ENCODE measurements around the gene GRID1.

The GRID1 gene

DNA sequence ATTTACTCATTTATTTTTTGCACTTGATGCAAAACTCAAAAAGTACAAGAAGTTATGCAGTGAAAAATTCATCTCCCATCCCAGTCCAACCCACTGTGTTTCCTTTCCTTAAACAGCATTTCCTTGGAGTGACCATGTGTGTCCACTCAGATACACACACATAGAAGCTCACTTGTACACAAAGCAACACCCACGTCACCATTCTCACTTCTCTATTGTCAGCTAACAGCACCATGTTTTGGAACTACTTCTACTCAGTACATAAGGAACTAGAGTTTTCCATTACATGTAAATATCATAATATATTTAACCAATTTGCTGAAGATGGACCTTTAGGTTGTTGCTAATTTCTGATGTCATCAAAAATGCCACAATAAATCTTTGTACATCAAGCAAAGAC lies 167.6 kb downstream of the GRID1 start:
- no peak for DNase-seq

DNA sequence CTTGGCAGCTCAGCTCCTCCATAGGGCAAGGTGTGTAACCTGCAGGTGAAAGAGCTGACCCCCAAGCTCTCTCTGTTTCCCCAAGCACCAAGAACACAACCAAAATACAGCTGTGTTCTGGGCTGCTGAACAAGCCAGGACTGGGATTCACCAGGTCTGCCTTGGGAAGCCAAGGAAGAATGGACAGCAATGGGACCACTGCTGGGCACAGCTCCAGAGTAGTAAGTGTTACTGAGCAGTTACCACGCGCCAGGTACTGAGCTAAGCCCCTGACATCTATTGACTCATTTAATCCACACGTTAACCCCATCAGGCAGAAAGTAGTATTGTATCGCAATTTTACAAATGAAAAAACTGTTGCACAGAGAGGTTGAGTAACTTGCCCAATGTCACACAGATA lies 168.3 kb downstream of the GRID1 start:
- H4K20me1 ChIP-seq (ENCODE audit: insufficient read depth, low read length), result no peaks in the 10 kb centered on the region
- no peak overlapping the region for H3K27ac ChIP-seq (ENCODE audit: low read length)
- H3F3A ChIP-seq (ENCODE audit: insufficient read depth, low read length), result no peaks in the 10 kb centered on the region
- TF ChIP-seq, protein P1, sequence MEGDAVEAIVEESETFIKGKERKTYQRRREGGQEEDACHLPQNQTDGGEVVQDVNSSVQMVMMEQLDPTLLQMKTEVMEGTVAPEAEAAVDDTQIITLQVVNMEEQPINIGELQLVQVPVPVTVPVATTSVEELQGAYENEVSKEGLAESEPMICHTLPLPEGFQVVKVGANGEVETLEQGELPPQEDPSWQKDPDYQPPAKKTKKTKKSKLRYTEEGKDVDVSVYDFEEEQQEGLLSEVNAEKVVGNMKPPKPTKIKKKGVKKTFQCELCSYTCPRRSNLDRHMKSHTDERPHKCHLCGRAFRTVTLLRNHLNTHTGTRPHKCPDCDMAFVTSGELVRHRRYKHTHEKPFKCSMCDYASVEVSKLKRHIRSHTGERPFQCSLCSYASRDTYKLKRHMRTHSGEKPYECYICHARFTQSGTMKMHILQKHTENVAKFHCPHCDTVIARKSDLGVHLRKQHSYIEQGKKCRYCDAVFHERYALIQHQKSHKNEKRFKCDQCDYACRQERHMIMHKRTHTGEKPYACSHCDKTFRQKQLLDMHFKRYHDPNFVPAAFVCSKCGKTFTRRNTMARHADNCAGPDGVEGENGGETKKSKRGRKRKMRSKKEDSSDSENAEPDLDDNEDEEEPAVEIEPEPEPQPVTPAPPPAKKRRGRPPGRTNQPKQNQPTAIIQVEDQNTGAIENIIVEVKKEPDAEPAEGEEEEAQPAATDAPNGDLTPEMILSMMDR (IDR thresholded peaks at IDR 0.05; ENCODE audit: low read length), result no peak
- no peak for TF ChIP-seq EZH2 (optimal IDR thresholded peaks at IDR 0.05; ENCODE audit: low read depth, low read length)
- TF ChIP-seq EZH2phosphoT487 (IDR thresholded peaks at IDR 0.05; ENCODE audit: low read length), result no peak
- H3K9ac ChIP-seq (ENCODE audit: low read length), result no peak overlapping the region
- H3K79me2 ChIP-seq (ENCODE audit: low read length), result no peaks in the 10 kb centered on the region
- no peaks in the 10 kb centered on the region for H3K9me3 ChIP-seq (replicated peaks; ENCODE audit: insufficient read depth, low read length)
- no peak overlapping the region for H3K4me3 ChIP-seq (ENCODE audit: low read length)
- DNase-seq, result no peak
- H3K4me2 ChIP-seq (ENCODE audit: low read depth, low read length), result no peak overlapping the region
- no peak overlapping the region for H2AFZ ChIP-seq (ENCODE audit: low read length)
- no peaks in the 10 kb centered on the region for H3K4me1 ChIP-seq (ENCODE audit: low read length)
- no peaks in the 10 kb centered on the region for H3K36me3 ChIP-seq (replicated peaks; ENCODE audit: insufficient read depth, low read length)
- no peaks in the 10 kb centered on the region for H3K9me2 ChIP-seq (replicated peaks; ENCODE audit: insufficient read depth, low read length)
- 0 out of 2 replicates have a peak, but pooled peaks cover 3% of the 10 kb centered on the region for H3K27me3 ChIP-seq (replicated peaks; ENCODE audit: insufficient read depth, low read length)

More for the DNA sequence above, 167.6 kb downstream of the GRID1 start:
- Histone ChIP-seq H3K27ac (ENCODE audit: low read length) (no peak overlapping the region), H2AFZ (ENCODE audit: low read length) (no peak overlapping the region), H3K4me2 (ENCODE audit: low read depth, low read length) (no peak overlapping the region), H4K20me1 (ENCODE audit: insufficient read depth, low read length) (no peaks in the 10 kb centered on the region), H3K9me3 (replicated peaks; ENCODE audit: insufficient read depth, low read length) (no peaks in the 10 kb centered on the region), H3K79me2 (ENCODE audit: low read length) (no peaks in the 10 kb centered on the region), H3K4me1 (ENCODE audit: low read length) (no peaks in the 10 kb centered on the region), H3K27me3 (replicated peaks; ENCODE audit: insufficient read depth, low read length) (0 out of 2 replicates have a peak, but pooled peaks cover 3% of the 10 kb centered on the region), H3F3A (ENCODE audit: insufficient read depth, low read length) (no peaks in the 10 kb centered on the region), H3K4me3 (ENCODE audit: low read length) (no peak overlapping the region), H3K36me3 (replicated peaks; ENCODE audit: insufficient read depth, low read length) (no peaks in the 10 kb centered on the region), H3K9ac (ENCODE audit: low read length) (no peak overlapping the region), H3K9me2 (replicated peaks; ENCODE audit: insufficient read depth, low read length) (no peaks in the 10 kb centered on the region)
- TF ChIP-seq, protein P1 (IDR thresholded peaks at IDR 0.05; ENCODE audit: low read length), result no peak
- TF ChIP-seq EZH2phosphoT487 (IDR thresholded peaks at IDR 0.05; ENCODE audit: low read length) (no peak), EZH2 (optimal IDR thresholded peaks at IDR 0.05; ENCODE audit: low read depth, low read length) (no peak)

DNA sequence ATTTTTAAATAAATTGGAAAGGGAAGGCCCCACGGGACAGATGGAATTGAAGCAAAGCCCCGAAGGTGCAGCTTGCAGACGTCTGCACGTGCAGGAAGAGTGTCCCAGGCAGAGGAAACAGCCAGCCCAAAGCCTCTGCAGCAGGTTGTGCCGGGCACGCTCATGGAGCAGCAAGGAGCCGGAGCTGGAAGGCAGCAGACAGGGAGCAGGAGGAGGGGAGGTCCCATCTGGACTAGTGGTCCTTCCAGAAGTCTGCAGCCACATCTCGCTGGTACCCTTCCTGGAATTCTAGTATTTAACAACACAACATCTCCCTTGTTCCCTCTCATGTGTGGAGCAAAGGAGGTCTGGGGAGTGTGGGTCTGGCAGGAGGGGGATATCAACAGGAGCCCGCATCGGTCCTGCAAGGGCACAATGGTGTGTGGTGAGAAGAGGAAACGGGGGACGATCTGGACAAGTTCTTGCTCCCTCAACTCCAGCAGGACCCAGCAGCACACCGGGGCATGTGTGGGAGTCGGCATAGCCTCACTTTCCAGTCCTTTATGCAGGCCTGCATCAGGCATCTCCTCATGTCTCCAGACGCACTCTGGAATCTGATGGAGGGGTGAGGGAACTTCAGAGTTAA lies 169.3 kb downstream of the GRID1 start:
- H3K4me1 ChIP-seq (ENCODE audit: low read length), result no peaks in the 10 kb centered on the region
- no peaks in the 10 kb centered on the region for H3K79me2 ChIP-seq (ENCODE audit: low read length)
- no peak overlapping the region for H3K27ac ChIP-seq (ENCODE audit: low read length)
- no peak overlapping the region for H3K4me2 ChIP-seq (ENCODE audit: low read depth, low read length)
- TF ChIP-seq, protein P1 (IDR thresholded peaks at IDR 0.05; ENCODE audit: low read length), result no peak
- TF ChIP-seq EZH2 (optimal IDR thresholded peaks at IDR 0.05; ENCODE audit: low read depth, low read length) (no peak), EZH2phosphoT487 (IDR thresholded peaks at IDR 0.05; ENCODE audit: low read length) (no peak)
- H3K27me3 ChIP-seq (replicated peaks; ENCODE audit: insufficient read depth, low read length), result 0 out of 2 replicates have a peak, but pooled peaks cover 3% of the 10 kb centered on the region
- no peaks in the 10 kb centered on the region for H3F3A ChIP-seq (ENCODE audit: insufficient read depth, low read length)
- no peak overlapping the region for H3K4me3 ChIP-seq (ENCODE audit: low read length)
- H3K9me3 ChIP-seq (replicated peaks; ENCODE audit: insufficient read depth, low read length), result no peaks in the 10 kb centered on the region
- DNase-seq, result no peak
- H2AFZ ChIP-seq (ENCODE audit: low read length), result no peak overlapping the region
- H3K9me2 ChIP-seq (replicated peaks; ENCODE audit: insufficient read depth, low read length), result no peaks in the 10 kb centered on the region
- no peaks in the 10 kb centered on the region for H4K20me1 ChIP-seq (ENCODE audit: insufficient read depth, low read length)
- H3K9ac ChIP-seq (ENCODE audit: low read length), result no peak overlapping the region
- no peaks in the 10 kb centered on the region for H3K36me3 ChIP-seq (replicated peaks; ENCODE audit: insufficient read depth, low read length)
